IPS DF 4.7 (cell line): ENCODE measurements around the gene TENM4.
A peak's percentile ranks its signal among the peaks of the same experiment; 100 is the strongest.

Experiments used
- DNase-seq: peaks from one replicate; pipeline ENCODE4 v3.0.0-alpha.2; 2013; ENCODE audit warnings: low spot score; ENCODE audit errors: extremely low read depth

TENM4 gene

DNA sequence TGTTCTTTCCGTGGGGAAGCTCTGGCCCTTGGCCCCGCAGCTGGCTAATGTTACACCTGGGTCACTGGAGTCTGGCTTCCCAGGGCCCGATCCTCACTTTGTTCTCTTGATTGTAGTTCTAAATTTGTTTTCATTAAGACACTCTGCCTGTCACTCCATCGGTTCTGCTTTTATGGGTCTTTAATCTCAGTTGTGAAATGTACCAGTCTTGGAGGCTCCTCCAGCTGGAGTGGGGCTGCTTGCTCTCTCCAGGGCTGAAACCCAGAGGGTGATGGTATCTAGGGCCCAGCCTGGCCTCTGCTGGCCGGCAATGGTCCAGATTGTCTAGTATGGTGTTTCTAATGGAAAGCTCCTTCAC, 352.9 kb downstream of the TENM4 start:
- no peak for DNase-seq

DNA sequence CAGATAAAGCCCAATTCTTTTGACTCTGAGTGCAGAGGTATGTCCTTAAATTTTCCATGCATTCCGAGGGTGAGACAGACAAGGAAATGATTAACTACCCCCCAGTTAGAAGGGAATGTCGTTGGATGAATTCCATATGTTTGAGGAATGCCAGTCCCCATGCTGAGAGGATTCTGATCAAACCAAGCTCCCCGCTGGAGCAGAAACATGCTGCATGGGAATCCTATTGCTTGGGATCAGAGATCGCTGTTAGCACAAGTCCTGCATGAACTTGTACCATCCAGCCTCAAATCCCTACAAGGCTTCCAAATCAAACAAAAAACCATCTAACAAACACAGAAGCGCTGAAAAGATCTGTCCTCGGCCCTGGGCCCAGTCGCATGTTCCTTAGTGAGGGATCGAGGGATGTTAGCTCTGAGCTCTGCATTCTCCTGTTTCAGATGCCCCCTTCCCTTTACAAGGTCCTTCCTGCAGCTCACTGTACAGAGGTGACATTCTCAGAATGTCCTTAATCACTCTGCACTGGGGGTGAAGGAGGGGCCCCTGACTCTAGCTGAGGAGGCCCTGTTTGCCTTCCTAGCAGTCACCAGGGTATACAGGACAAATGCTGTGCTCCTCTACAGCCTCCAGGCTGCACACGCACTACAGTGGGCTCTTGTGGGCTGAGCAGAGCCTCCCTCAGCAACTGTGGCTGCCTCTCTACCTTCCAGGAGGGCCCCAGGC, 353.4 kb downstream of the TENM4 start:
- DNase-seq: peak; percentile 22

- no peak for DNase-seq
These were observed 354.8 kb downstream of the TENM4 start for GRCh38 chr11:79086056-79086455.

- no peak for DNase-seq
These were observed 356.4 kb downstream of the TENM4 start for GRCh38 chr11:79084382-79084781.

DNA sequence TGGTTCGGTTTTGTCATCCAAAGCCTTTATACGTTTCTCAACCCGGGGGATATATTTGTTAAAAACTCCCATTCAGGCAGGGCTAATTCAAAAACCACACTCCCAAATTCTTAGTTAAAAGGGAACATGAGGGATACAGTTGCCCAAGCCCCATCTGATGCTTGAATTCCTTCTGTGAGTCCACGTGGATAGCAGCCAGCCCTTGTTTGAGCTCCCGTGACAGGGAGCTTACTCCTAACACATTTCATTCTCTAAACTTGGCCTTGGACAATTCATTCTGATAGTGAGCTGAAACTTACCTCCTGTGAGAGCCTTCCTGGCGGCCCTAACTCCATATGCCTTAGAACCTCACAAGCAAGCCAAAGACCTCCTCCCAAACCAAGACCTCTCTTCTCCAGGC, 357.5 kb downstream of the TENM4 start:
- no peak for DNase-seq

GRCh38 chr11:79082907-79083306, 357.9 kb downstream of the TENM4 start:
- no peak for DNase-seq

DNA sequence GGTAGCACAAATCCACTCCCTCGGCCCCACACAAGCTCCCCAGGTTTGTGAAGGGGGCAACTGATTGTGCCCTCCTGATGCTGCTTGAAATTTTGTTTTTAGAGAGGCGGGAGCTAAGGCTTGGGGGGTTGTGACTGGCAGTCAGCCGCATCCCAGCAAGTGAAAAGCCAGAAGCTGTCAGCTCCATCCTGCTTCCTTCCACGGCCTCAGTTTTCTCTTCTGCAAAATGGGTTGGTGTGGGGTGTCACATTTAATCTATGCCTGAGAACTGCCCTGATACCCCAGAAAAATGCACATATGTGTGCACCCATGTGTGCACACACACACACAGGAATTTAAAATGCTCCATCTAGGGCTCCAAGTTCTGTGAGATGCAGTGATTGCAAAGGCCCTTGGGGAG, 358.6 kb downstream of the TENM4 start:
- no peak for DNase-seq

DNA sequence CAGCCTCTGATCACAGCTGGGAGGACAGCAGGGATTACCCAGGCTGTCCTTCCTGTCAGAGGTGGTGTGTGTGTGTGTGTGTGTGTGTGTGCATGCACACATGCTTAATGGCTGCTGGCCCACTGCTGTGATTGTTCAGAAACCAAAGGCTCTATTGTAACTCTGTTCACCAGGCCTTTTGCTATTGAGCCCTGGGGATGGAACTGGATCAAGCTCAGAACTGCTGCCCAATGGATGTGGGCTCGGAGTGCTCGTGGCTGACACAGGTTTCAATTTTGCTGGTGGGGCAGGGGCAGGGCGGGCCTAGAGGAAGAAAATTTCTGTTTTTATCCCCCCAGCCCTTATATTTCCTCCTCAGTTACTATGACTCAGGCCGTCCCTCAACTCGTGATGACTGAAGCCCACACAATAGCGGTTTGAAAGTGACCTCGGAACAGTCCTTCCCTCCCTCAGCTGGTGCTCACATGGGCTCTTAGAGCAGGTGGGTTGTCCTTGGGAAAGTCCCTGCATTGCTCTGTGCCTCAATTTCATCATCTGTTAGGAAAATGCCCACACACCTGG, 359.3 kb downstream of the TENM4 start:
- DNase-seq: no peak

DNA sequence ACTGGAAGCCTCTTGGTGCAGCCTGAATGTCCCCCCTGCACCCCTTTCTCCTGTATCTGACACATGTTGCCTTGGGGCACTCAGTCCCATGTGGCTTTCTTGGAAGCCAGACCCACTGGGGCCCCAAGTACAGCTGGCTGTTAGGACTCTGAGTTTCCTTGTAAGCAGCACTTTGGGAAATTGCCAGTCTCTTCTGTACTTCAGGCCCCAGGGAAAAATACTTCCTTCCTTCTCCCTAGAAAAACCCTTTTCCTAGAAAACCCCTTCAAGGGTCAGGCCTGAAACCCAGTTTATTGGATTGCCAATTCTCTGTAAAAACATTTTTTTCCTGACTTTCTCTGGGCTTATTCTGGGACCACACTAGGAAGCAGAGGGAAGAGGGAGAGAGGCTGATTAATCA, 360.3 kb downstream of the TENM4 start:
- DNase-seq: no peak

DNA sequence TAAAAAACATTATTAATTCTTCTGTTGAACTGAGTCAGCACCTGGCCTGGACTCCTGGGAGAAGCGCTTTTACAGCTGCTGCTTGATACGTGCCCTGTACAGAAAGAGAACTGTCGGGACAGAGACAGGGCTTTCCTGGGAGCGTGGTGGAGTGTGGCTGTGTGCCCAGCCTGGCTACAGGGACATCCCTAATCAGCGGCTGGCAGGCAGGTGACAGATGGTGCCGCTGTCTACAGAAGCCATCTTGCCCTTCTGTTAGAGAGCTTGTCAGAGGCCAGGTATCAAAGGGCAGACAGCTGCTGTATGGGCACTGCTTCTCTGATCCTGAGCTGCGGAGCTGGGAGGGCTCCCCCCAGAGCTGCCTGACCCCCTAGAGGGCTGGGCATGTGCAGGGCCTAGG, 361.8 kb downstream of the TENM4 start:
- DNase-seq: no peak

DNA sequence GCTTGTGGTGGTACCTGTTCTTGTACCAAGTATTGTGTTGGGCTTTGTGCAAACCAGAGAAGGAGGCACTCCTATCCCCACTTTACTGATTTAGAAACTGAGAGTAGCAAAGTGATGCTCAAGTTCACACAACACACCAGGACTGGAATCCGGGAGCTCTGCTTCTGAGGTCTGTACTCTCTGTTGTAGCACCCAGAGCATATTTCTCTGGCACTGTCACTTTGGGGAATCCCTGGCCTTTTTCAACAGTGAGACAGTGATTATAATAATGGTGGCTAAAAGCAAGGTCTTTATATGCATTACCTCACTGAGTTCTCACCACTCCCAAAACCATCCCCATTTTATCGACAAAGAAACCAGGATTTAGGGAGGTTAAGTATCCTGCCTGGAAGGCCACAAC, 362.4 kb downstream of the TENM4 start:
- DNase-seq: no peak

GRCh38 chr11:79077702-79078330, 363.0 kb downstream of the TENM4 start:
- no peak for DNase-seq

- DNase-seq: no peak
These were observed 364.2 kb downstream of the TENM4 start for GRCh38 chr11:79076526-79077115.

DNA sequence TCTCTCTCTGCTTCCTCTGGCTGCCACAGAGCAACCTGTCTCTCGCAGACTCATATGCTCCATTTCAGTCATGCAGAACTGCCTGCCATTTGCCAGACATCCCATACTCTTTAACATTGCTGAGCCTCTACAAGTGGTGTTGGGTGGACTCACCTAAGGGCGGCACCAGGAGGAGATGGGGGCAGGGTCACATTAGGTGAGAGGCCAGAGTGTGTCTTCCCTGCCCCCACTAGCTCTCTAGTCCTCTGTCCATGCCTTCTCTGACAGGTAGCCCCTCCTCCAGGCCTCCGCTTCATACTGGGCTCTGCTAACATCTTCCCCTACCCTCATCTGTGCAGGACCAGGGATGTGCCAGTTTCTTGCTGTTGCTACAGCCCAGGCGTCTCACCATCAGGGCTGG, 366.3 kb downstream of the TENM4 start:
- DNase-seq: no peak

DNA sequence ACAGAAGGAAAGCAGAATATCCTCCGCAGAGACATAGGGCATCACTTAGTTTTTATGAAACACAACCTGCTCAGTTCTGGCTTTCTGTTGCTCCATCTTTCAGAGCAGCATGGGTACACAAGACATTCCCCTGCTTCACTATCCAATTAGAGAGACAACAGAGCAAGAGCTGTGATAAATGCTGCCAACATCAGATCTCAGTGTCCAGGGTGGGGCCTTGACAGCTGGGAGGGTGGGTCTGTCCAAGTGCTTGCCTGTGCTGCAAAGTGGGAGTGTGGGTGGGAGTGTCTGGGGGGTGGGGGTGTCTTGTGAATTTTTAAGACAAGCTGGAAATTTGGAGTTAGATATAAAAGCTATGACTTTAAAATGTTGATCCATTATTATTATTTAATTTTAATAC, 369.6 kb downstream of the TENM4 start:
- no peak for DNase-seq

DNA sequence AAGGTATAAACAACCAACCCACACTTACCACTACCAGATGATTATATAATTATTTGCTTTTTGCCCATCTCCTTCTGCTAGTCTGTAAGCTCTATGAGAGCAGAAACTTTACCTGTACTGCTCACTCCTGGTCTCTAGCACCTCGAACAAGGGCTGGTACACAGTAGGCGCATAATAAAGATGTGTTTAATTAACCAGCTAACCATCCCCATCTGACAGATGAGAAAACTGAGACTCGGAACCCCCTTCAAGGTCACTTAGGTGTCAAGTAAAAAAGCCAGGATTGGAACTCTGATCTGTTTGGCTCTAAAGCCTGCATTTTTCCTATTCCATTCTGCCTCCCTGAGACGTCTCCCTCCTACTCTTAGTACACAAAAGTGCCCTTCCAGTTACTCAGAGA, 370.3 kb downstream of the TENM4 start:
- no peak for DNase-seq

DNA sequence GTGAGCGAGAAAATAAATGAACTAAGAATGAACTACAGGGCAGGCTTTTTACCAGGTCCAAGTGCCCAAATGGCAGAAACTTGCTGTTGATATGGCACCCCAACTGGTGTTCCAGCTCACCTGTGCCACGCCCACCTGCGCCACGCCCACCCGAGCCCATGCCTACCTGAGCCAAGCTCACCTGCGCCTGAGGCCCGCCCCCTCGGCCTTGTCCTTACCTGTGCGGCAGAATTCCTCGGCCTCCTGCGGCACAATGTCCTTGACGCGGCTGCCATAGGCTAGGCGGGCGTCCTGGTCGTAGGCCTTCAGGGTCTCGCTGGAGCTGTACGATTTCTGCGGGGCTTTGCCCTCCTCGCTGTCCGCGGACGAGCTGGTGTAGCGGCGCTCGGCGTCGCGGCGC, 371.3 kb downstream of the TENM4 start:
- DNase-seq: no peak

DNA sequence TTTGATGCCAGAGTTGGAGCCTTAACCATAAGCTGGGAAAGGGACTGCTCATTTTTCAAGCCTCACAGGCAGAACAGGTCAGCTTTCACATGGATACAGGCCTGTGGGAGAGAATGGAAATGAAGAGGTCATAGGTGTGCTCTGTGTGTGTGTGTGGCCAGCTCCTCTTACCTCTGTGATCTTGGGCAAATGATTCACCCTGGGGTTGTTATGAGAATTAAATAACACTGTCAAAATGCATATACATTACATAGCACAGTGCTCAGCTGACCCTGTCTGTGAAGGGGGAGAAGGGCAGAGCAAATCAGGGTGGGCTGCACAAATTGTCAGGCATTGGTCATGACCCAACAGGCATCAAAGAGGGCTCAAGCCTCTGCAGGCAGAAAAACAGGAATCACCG, 372.5 kb downstream of the TENM4 start:
- DNase-seq: no peak

DNA sequence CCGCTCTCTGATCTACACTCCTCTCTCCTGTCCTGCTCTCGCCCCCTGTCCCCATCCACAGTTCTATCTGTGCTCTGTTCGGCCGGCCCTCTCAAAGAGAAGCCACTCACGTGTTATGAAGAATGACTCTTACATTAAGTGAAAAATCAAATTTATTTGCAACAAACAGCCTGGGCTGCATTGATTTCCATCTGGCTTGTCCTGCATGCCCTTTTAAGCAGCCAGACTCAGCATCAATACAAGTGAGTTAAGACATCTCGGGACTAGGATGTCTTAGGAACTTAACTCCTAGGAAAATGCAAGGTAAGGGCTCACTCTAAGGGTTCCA, 373.5 kb downstream of the TENM4 start:
- no peak for DNase-seq

GRCh38 chr11:79066456-79067351, 374.1 kb downstream of the TENM4 start:
- DNase-seq: no peak

GRCh38 chr11:79062814-79063762, 377.7 kb downstream of the TENM4 start:
- DNase-seq: no peak
